HG03135 (cell line): ENCODE measurements around the gene IL19.

Experiments used
- ATAC-seq: cut with Tn5 transposase; IDR thresholded peaks from one replicate; pipeline ENCODE4 v1.9.1; 2021; ENCODE audit warnings: mild to moderate bottlenecking, moderate library complexity; ENCODE audit not compliant: unreplicated experiment

IL19 gene

GRCh38 chr1:206828765-206829164 is 58.2 kb downstream of the IL19 start:
- ATAC-seq = no peak

- no peak for ATAC-seq
Measured at GRCh38 chr1:206829282-206829681, 58.7 kb downstream of the IL19 start.

- no peak for ATAC-seq
Measured at GRCh38 chr1:206829875-206830274, 59.3 kb downstream of the IL19 start.

- ATAC-seq = no peak
Measured at GRCh38 chr1:206831650-206832049, 61.1 kb downstream of the IL19 start.

- ATAC-seq = no peak
Measured at GRCh38 chr1:206832352-206832880, 61.8 kb downstream of the IL19 start.

- no peak for ATAC-seq
Measured at GRCh38 chr1:206833106-206833680, 62.6 kb downstream of the IL19 start.

GRCh38 chr1:206833801-206834200 is 63.2 kb downstream of the IL19 start:
- no peak for ATAC-seq

- ATAC-seq = no peak
Measured at GRCh38 chr1:206834217-206834616, 63.6 kb downstream of the IL19 start.

GRCh38 chr1:206834711-206835110 is 64.1 kb downstream of the IL19 start:
- no peak for ATAC-seq

GRCh38 chr1:206835186-206835585 is 64.6 kb downstream of the IL19 start:
- no peak for ATAC-seq

- ATAC-seq = no peak
Measured at GRCh38 chr1:206836111-206836510, 65.5 kb downstream of the IL19 start.

GRCh38 chr1:206839006-206839560 is 68.5 kb downstream of the IL19 start:
- ATAC-seq = no peak

- no peak for ATAC-seq
Measured at GRCh38 chr1:206839857-206840256, 69.3 kb downstream of the IL19 start.

GRCh38 chr1:206841609-206842323 is 71.2 kb downstream of the IL19 start:
- ATAC-seq = no peak

GRCh38 chr1:206842854-206843253 is 72.3 kb downstream of the IL19 start:
- no peak for ATAC-seq

- no peak for ATAC-seq
Measured at GRCh38 chr1:206843626-206844025, 73.1 kb downstream of the IL19 start.

- ATAC-seq = no peak
Measured at GRCh38 chr1:206846487-206846886, 75.9 kb downstream of the IL19 start.

GRCh38 chr1:206847337-206847834 is 76.8 kb downstream of the IL19 start:
- no peak for ATAC-seq

GRCh38 chr1:206847946-206848345 is 77.4 kb downstream of the IL19 start:
- ATAC-seq = no peak

GRCh38 chr1:206850401-206850800 is 79.8 kb downstream of the IL19 start:
- ATAC-seq = no peak

- ATAC-seq = no peak
Measured at GRCh38 chr1:206851341-206852010, 80.9 kb downstream of the IL19 start.
